Putamen (tissue), 1 donor: ENCODE measurements around the gene TSEN34.
"Not testable (repeated sequence)": the region's sequence is repeated elsewhere in the genome, so short reads cannot be mapped to it uniquely, and the experiment has no call there.

Experiments used
- DNase-seq: peaks from one replicate; pipeline ENCODE4 v3.0.0-alpha.2; 2016; ENCODE audit warnings: low spot score

TSEN34 gene

GRCh38 chr19:54160854-54161253, 30.3 kb upstream of the TSEN34 start:
- DNase-seq, result no peak

GRCh38 chr19:54162241-54162805, 28.8 kb upstream of the TSEN34 start:
- peak; percentile 46 for DNase-seq

GRCh38 chr19:54162884-54163283, 28.2 kb upstream of the TSEN34 start:
- DNase-seq, result no peak

- DNase-seq, result no peak
These were observed 26.6 kb upstream of the TSEN34 start for GRCh38 chr19:54164369-54165068.

GRCh38 chr19:54165222-54165621, 25.9 kb upstream of the TSEN34 start:
- no peak for DNase-seq

GRCh38 chr19:54168174-54168917, 22.8 kb upstream of the TSEN34 start:
- DNase-seq, result peak; percentile 74

- DNase-seq, result no peak
These were observed 21.9 kb upstream of the TSEN34 start for GRCh38 chr19:54169149-54169740.

GRCh38 chr19:54171736-54172431, 19.2 kb upstream of the TSEN34 start:
- DNase-seq, result not testable (repeated sequence)

- DNase-seq, result no peak
These were observed 18.4 kb upstream of the TSEN34 start, which contains the start of gene TMC4 for GRCh38 chr19:54172471-54173358. TSS of gene TMC4 (minus strand) at chr19:54173160. CDS start at chr19:54173117, 43 bp downstream.

- DNase-seq, result no peak
These were observed 17.8 kb upstream of the TSEN34 start for GRCh38 chr19:54173359-54173699.

- no peak for DNase-seq
These were observed 16.9 kb upstream of the TSEN34 start for GRCh38 chr19:54173951-54174834.

GRCh38 chr19:54178581-54179261, 12.4 kb upstream of the TSEN34 start:
- no peak for DNase-seq

- no peak for DNase-seq
These were observed 11.8 kb upstream of the TSEN34 start for GRCh38 chr19:54179262-54179852.

GRCh38 chr19:54179921-54180461, 11.1 kb upstream of the TSEN34 start:
- peak; percentile 55 for DNase-seq

- no peak for DNase-seq
These were observed 10.4 kb upstream of the TSEN34 start for GRCh38 chr19:54180691-54181091.

GRCh38 chr19:54181894-54182293, 9.2 kb upstream of the TSEN34 start:
- not testable (repeated sequence) for DNase-seq

GRCh38 chr19:54183431-54183830, 7.7 kb upstream of the TSEN34 start:
- DNase-seq, result no peak

GRCh38 chr19:54186351-54186750, 4.8 kb upstream of the TSEN34 start:
- no peak for DNase-seq

- no peak for DNase-seq
These were observed 4.2 kb upstream of the TSEN34 start for GRCh38 chr19:54186934-54187381.
